ENCODE measurements around the gene LMOD3. TPM values are rescaled to one million over a fixed set of nuclear protein-coding genes. Genes with fewer than 3 reads are reported as not detected.

LMOD3 gene
- total and polyA plus RNA-seq, 2 of the 8 experiments (the other 6 are each of a cell fraction or from before 2014, with no cell fraction given), result not detected

- Histone ChIP-seq H4K8ac (ENCODE audit: extremely low read depth, insufficient read depth, low read length) (no peak overlapping the region), H3K23me2 (ENCODE audit: low read depth, low read length) (no peaks in the 10 kb centered on the region), H3K9ac (replicated peaks in 1 of 4; ENCODE audit: extremely low read depth in 1 of 4, low read depth in 3 of 4, low read length in 3 of 4) (no peak overlapping the region), H4K5ac (ENCODE audit: insufficient read length, low read depth, low read length) (no peak overlapping the region), H3K36me3 (ENCODE audit: control insufficient read depth in 2 of 4, insufficient read depth in 4 of 4, low read length in 3 of 4) (no peaks in the 10 kb centered on the region), H3K79me2 (ENCODE audit: control insufficient read depth in 1 of 2, insufficient read depth in 2 of 2, low read length in 2 of 2) (no peaks in the 10 kb centered on the region), H3K18ac (ENCODE audit: extremely low read depth, low read length) (no peak overlapping the region), H3K27ac (ENCODE audit: low read depth, low read length) (no peak overlapping the region), H2BK5ac (ENCODE audit: low read depth, low read length) (no peak overlapping the region), H3K79me1 (ENCODE audit: low read depth, low read length) (no peaks in the 10 kb centered on the region), H2BK12ac (ENCODE audit: low read depth, low read length) (no peak overlapping the region), H3K4me1 (replicated peaks in 1 of 4; ENCODE audit: control insufficient read depth in 3 of 4, insufficient read depth in 4 of 4, low read length in 3 of 4) (peaks cover 0 to 6% (median 4%) of the 10 kb centered on the region in 4 experiments; a peak in 5 of 7 replicates), H3K23ac (ENCODE audit: insufficient read length) (no peak overlapping the region), H3K4me2 (ENCODE audit: insufficient read depth in 1 of 2, low read depth in 2 of 2, low read length in 2 of 2) (no peak overlapping the region), H2BK15ac (ENCODE audit: low read length) (no peak overlapping the region), H2AFZ (ENCODE audit: low read length) (no peak overlapping the region), H3K4me3 (ENCODE audit: extremely low read depth in 1 of 4, insufficient read depth in 2 of 4, low read depth in 3 of 4, low read length in 4 of 4) (no peak overlapping the region), H2AK5ac (ENCODE audit: low read depth, low read length) (no peak overlapping the region), H3K56ac (replicated peaks; ENCODE audit: insufficient read length, low read depth, low read length) (no peak overlapping the region), H3K9me3 (ENCODE audit: insufficient read depth in 2 of 2, low read depth in 1 of 2, low read length in 1 of 2) (no peaks in the 10 kb centered on the region), H4K20me1 (replicated peaks in 1 of 2; ENCODE audit: control insufficient read depth in 1 of 2, insufficient read depth in 2 of 2, low read length in 2 of 2) (no peaks in the 10 kb centered on the region), H4K91ac (replicated peaks; ENCODE audit: insufficient read length, low read length) (no peak overlapping the region), H2BK20ac (ENCODE audit: low read length) (no peak overlapping the region), H3K27me3 (replicated peaks in 1 of 4; ENCODE audit: control insufficient read depth in 3 of 4, extremely low read depth in 1 of 4, insufficient read depth in 3 of 4, low read length in 3 of 4) (peaks cover 0 to 6% (median 4%) of the 10 kb centered on the region in 4 experiments; a peak in 3 of 7 replicates), H3K14ac (ENCODE audit: insufficient read length) (no peak overlapping the region), H2BK120ac (replicated peaks; ENCODE audit: low read depth, low read length) (no peak overlapping the region), H3K4ac (replicated peaks; ENCODE audit: insufficient read length, low read depth, low read length) (no peak overlapping the region)
- CTCF ChIA-PET (ENCODE audit: partially characterized antibody), result interaction anchor here (1.1 to 1.6 kb wide), 3 partner anchors 20 to 168 kb away, joined by 3 read pairs; no protein-coding TSS in a partner anchor
- no peak for DNase-seq (ENCODE audit: low read depth in 1 of 2, low spot score in 2 of 2)
- POLR2A ChIA-PET (ENCODE audit: partially characterized antibody), result no interaction called here
- FAIRE-seq, result no peak
- no peak for TF ChIP-seq EGR1 (IDR thresholded peaks at IDR 0.05; ENCODE audit: borderline replicate concordance, low read depth, low read length)
- TF ChIP-seq ATF3 (IDR thresholded peaks at IDR 0.05; ENCODE audit: insufficient read depth, low read depth, low read length), result no peak
- TF ChIP-seq KDM5A (IDR thresholded peaks at IDR 0.05; ENCODE audit: low read length), result no peak
- TF ChIP-seq CBX5 (IDR thresholded peaks at IDR 0.05; ENCODE audit: low read depth, low read length), result no peak
- no peak for TF ChIP-seq GTF2F1 (IDR thresholded peaks at IDR 0.05; ENCODE audit: borderline replicate concordance, low read depth, low read length)
- no peak for TF ChIP-seq RXRA (IDR thresholded peaks at IDR 0.05; ENCODE audit: insufficient read depth, low read depth, low read length)
- TF ChIP-seq SP4 (IDR thresholded peaks at IDR 0.05; ENCODE audit: low read length), result no peak
- no peak for TF ChIP-seq YY1 (IDR thresholded peaks at IDR 0.05; ENCODE audit: low read depth, low read length)
- no peak for TF ChIP-seq JUND (IDR thresholded peaks at IDR 0.05; ENCODE audit: low read length)
- no peak for TF ChIP-seq RAD21 (IDR thresholded peaks at IDR 0.05 in 1 of 2, conservative IDR thresholded peaks at IDR 0.05 in 1 of 2; ENCODE audit: low read depth in 2 of 2, low read length in 2 of 2)
These were observed 18.9 kb upstream of the LMOD3 start for GRCh38 chr3:69141313-69141712.

All from H1 (cell line).